Keratinocyte (primary cell): ENCODE measurements around the gene ABHD16A.

Experiments used
- EZH2 ChIP-seq: IDR thresholded peaks from one replicate; pipeline ENCODE4 v1.6.1; 2012; ENCODE audit warnings: inconsistent platforms, mild to moderate bottlenecking, low read length, moderate library complexity
- TF ChIP-seq, protein P1 (sequence below), 3 experiments: IDR thresholded peaks in 1 of 3; conservative IDR thresholded peaks in 1 of 3; optimal IDR thresholded peaks in 1 of 3; 2 replicates in 2 of 3; 3 replicates in 1 of 3; pipeline versions ENCODE3 to v1.5.1; 2011; ENCODE audit warnings: low read length in 3 of 3, mild to moderate bottlenecking in 3 of 3, moderate library complexity in 2 of 3, control low read depth in 1 of 3, inconsistent platforms in 1 of 3; ENCODE audit not compliant: insufficient read depth in 2 of 3; ENCODE audit errors: extremely low read depth in 1 of 3

DNA sequence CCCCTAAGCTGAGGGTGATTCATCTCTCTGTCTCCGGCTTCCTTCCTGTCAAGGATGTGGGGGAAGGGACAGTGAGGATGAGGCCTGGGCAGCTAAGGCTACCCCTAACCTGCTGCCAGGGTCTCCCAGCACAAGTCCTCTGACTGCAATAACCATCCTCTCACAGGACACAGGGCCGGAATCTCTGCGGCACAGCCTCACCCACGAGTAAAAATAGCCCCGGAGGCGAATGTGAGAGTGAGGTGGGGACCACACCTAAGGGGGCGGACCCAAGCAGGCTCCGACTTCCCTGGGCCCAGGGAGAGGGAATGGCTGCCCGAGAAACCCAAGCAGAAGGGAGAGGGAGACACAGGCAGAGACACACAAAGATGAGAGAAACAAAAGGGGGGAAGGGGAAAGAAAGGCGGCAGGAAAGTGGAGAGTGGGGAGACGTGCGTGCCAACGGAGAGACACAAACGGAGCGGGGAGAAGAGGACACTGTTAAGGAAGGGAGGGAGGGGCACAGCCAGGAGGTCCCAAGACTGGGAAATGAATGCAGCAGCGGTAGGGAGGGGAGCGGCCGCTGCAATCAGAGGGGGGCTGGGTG lies 31.8 kb upstream of the ABHD16A start:
- TF ChIP-seq, protein P1, sequence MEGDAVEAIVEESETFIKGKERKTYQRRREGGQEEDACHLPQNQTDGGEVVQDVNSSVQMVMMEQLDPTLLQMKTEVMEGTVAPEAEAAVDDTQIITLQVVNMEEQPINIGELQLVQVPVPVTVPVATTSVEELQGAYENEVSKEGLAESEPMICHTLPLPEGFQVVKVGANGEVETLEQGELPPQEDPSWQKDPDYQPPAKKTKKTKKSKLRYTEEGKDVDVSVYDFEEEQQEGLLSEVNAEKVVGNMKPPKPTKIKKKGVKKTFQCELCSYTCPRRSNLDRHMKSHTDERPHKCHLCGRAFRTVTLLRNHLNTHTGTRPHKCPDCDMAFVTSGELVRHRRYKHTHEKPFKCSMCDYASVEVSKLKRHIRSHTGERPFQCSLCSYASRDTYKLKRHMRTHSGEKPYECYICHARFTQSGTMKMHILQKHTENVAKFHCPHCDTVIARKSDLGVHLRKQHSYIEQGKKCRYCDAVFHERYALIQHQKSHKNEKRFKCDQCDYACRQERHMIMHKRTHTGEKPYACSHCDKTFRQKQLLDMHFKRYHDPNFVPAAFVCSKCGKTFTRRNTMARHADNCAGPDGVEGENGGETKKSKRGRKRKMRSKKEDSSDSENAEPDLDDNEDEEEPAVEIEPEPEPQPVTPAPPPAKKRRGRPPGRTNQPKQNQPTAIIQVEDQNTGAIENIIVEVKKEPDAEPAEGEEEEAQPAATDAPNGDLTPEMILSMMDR (optimal IDR thresholded peaks at IDR 0.05 in 1 of 3, IDR thresholded peaks at IDR 0.05 in 1 of 3, conservative IDR thresholded peaks at IDR 0.05 in 1 of 3; ENCODE audit: extremely low read depth in 1 of 3, insufficient read depth in 2 of 3, low read length in 3 of 3), result no peak
- no peak for TF ChIP-seq EZH2
